HepG2 (cell line): ENCODE results near the gene FAM222A. TPM values are rescaled to one million over a fixed set of nuclear protein-coding genes. Genes with fewer than 3 reads are reported as not detected.

Source experiments
- ATAC-seq: fragments of 200-7000 bp; cut with Tn5 transposase; 3 replicates; pipeline ENCODE4 v1.9.1; 2020; ENCODE audit warnings: mild to moderate bottlenecking, moderate library complexity
- BruUV-seq: library from RNA; stranded (reverse); fragments of 400-500 nt; replicated peaks from 2 replicates; lab custom pipeline; 2021; lab: Mats Ljungman, UMichigan
- CTCF ChIA-PET: fragments of 300-600 bp; formaldehyde crosslinking; extraction: SDS; loops from one replicate; lab custom pipeline; 2021; ENCODE audit warnings: low total read pairs, inconsistent platforms, low intra/inter-chr PET ratio; lab: Yijun Ruan, JAX
- POLR2A ChIA-PET: fragments of 350-600 bp; sonication (Branson Sonifier 250); formaldehyde crosslinking; loops from one replicate; lab custom pipeline; 2020; ENCODE audit warnings: antibody characterized with exemption, inconsistent platforms; lab: Yijun Ruan, JAX
- DNase-seq: peaks from one replicate; pipeline ENCODE4 v3.0.0-alpha.2; 2015; ENCODE audit warnings: low spot score
- FAIRE-seq: peaks from 3 replicates; lab custom pipeline; 2011; peaks lifted over from hg19 to GRCh38; lab: Jason Lieb, UNC
- H2AFZ ChIP-seq: one replicate; pipeline ENCODE4 v1.6.1; 2011; ENCODE audit warnings: low read length, inconsistent platforms
- H3K27ac ChIP-seq: fragments of 300-600 bp; 3 replicates; pipeline ENCODE4 v1.8.0; 2011; ENCODE audit warnings: mixed run types, mild to moderate bottlenecking, mixed read lengths, low read length, inconsistent platforms; ENCODE audit not compliant: insufficient read depth; ENCODE audit errors: extremely low read length
- H3K27me3 ChIP-seq, 2 experiments: fragments of 200-600 bp in 1 of 2; 2 replicates in 1 of 2; 3 replicates in 1 of 2; pipeline versions ENCODE4 v1.6.0 to v1.8.0; 2011; ENCODE audit warnings: low read length in 2 of 2, mild to moderate bottlenecking in 2 of 2, moderate library complexity in 2 of 2, inconsistent platforms in 1 of 2; ENCODE audit not compliant: insufficient read depth in 2 of 2, control insufficient read depth in 1 of 2
- H3K36me3 ChIP-seq, 2 experiments: fragments of 200-600 bp in 1 of 2; replicated peaks in 1 of 2; 2 replicates in 1 of 2; 3 replicates in 1 of 2; pipeline versions ENCODE4 v1.5.1 to v1.8.0; 2011; ENCODE audit warnings: low read length in 2 of 2, inconsistent platforms in 1 of 2; ENCODE audit not compliant: insufficient read depth in 2 of 2, control insufficient read depth in 1 of 2
- H3K4me1 ChIP-seq: 2 replicates; pipeline ENCODE4 v1.5.1; 2012; ENCODE audit warnings: low read length, inconsistent platforms; ENCODE audit not compliant: insufficient read depth
- H3K4me2 ChIP-seq: 2 replicates; pipeline ENCODE4 v1.6.0; 2011; ENCODE audit warnings: low read depth, low read length, inconsistent platforms
- H3K4me3 ChIP-seq, 3 experiments: fragments of 200-600 bp in 1 of 3; sonication (generic), shearing (Covaris generic) in 1 of 3; replicated peaks in 1 of 3; 2 replicates each; pipeline ENCODE4 v1.5.1; 2011 to 2016; ENCODE audit warnings: low read length in 3 of 3, inconsistent platforms in 2 of 3, low read depth in 2 of 3, mild to moderate bottlenecking in 2 of 3, control low read depth in 1 of 3, mixed read lengths in 1 of 3; ENCODE audit not compliant: insufficient read depth in 1 of 3
- H3K79me2 ChIP-seq: one replicate; pipeline ENCODE4 v1.6.1; 2011; ENCODE audit warnings: low read length, inconsistent platforms; ENCODE audit not compliant: insufficient read depth
- H3K9ac ChIP-seq: 2 replicates; pipeline ENCODE4 v1.6.0; 2011; ENCODE audit warnings: mild to moderate bottlenecking, low read depth, low read length, inconsistent platforms; ENCODE audit not compliant: insufficient read depth
- H3K9me3 ChIP-seq: 2 replicates; pipeline ENCODE4 v1.5.1; 2012; ENCODE audit warnings: mild to moderate bottlenecking, low read length
- H4K20me1 ChIP-seq: 2 replicates; pipeline ENCODE4 v1.6.0; 2011; ENCODE audit warnings: inconsistent platforms, mild to moderate bottlenecking, low read length, moderate library complexity; ENCODE audit not compliant: insufficient read depth
- AFF4 ChIP-seq: sonication (generic); formaldehyde crosslinking; IDR thresholded peaks from 2 replicates; pipeline ENCODE4 v1.4.0; 2020; ENCODE audit warnings: missing genetic modification reagents
- FOSL2 ChIP-seq: sonication (generic); formaldehyde crosslinking; IDR thresholded peaks from 2 replicates; pipeline ENCODE4 v1.4.0; 2020; ENCODE audit warnings: missing genetic modification reagents
- ZMYM3 ChIP-seq: sonication (generic); formaldehyde crosslinking; IDR thresholded peaks from 2 replicates; pipeline ENCODE4 v1.5.1; 2020; ENCODE audit warnings: mild to moderate bottlenecking, missing genetic modification reagents
- ZNF768 ChIP-seq: sonication (generic); formaldehyde crosslinking; IDR thresholded peaks from 2 replicates; pipeline ENCODE4 v1.4.0; 2020; ENCODE audit warnings: missing genetic modification reagents
- WGBS: methylation state at CpG from one replicate; pipeline ENCODE4 v1.1.6; 2017; ENCODE audit warnings: low lambda C conversion rate; 5-methylcytosine and 5-hydroxymethylcytosine counted together
- in situ Hi-C: cut with HindIII; loops from 2 replicates; pipeline ENCODE4 v1.10.0; 2017; ENCODE audit warnings: low pct_unique_long_range_greater_than_20kb; ENCODE audit not compliant: extremely low pct_ligation_motif_present
- intact Hi-C: fragments of 100-400 bp; cut with micrococcal nuclease; formaldehyde crosslinking; loops from one replicate; pipeline ENCODE4 v1.10.0; 2022; ENCODE audit not compliant: unreplicated experiment
- polyA plus RNA-seq, 8 experiments: library from polyadenylated mRNA; depleted of rRNA in 3 of 8; stranded (reverse) in 7 of 8; unstranded in 1 of 8; fragments of >200 nt; fragmentation: Illumina TruSeq in 4 of 8; extraction: Trizol in 4 of 8; gene quantifications; 2 replicates each; pipeline versions ENCODE4 v1.2.1 to v1.2.3, GENCODE V29; 2011 to 2016; ENCODE audit warnings: low read depth in 4 of 8, missing spikeins in 1 of 8, mixed read lengths in 1 of 8; ENCODE audit not compliant: insufficient read depth in 1 of 8
- total RNA-seq, 5 experiments: library from RNA; depleted of rRNA; stranded (reverse); fragments of >200 nt; fragmentation: Illumina TruSeq; extraction: Trizol; gene quantifications; 2 replicates each; pipeline ENCODE4 v1.2.3, GENCODE V29; 2016; ENCODE audit warnings: low read depth in 1 of 5

Gene FAM222A
- total and polyA plus RNA-seq, 2 of the 13 experiments (the other 11 are each of a cell fraction or from before 2014, with no cell fraction given) = 2.7 to 9.6 TPM

DNA sequence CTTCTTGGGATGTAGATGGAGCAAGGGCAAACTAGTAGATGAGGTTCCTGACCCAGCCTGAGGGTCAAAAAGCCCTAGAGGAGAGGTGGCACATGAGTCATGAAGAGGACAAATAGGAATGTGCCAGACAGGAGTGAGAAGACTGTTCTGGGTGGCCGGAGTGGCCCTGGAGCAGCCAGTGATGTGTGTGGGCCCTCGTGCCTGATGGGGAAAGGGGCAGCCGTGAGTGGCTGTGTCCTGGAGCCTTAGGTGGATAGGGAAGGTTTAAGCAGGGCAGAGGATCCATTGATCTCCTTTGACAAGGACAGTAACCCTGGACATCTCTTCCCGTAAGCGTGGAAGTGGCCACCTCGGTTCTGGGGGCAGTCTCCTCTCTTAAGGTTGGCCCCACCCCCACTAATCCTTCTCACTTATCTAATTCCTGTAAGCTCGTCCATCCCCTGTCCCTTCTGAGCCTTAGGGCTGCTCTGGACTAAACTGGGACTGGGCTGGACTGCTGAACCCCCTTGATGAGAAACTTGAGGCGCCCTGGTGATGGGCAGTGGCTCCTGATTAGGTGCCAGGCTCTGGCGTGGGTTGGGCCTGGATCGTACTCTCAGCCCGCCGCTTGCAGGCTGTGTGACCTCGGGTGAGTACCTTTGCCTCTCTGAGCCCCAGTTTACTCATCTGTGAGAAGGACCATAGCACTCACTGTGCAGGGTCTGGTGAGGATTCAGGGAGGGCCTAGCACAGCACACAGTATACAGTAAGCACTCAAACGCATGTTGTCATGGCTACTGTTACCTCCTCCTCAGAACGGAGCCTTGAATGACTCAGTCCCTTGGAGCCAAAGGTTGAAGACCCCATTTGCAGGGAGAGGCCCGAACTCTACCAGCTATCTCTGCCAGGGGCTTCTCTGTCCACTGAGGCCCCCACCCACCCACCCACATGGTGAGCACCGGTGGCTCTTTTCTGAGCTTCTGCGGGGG lies 4.0 kb downstream of the FAM222A start:
- intact Hi-C loops = loop anchor here (2.0 to 5.0 kb wide), 2 partner anchors 57 to 200 kb away; no protein-coding TSS in a partner anchor
- no peak for ATAC-seq
- CTCF ChIA-PET = no interaction called here

More for the DNA sequence above, 4.0 kb downstream of the FAM222A start:
- H4K20me1 ChIP-seq = no peaks in the 10 kb centered on the region
- no peaks in the 10 kb centered on the region for H3K9me3 ChIP-seq
- DNase-seq = peak; percentile 30
- no peak overlapping the region for H3K27ac ChIP-seq
- FAIRE-seq = no peak
- no peak overlapping the region for H3K4me3 ChIP-seq
- no peak overlapping the region for H3K9ac ChIP-seq
- peaks cover 8% of the 10 kb centered on the region for H3K79me2 ChIP-seq
- H3K36me3 ChIP-seq = no peaks in the 10 kb centered on the region; a peak in 1 of 5 replicates
- H3K4me2 ChIP-seq = no peak overlapping the region
- in situ Hi-C loops = no loop called here
- peaks cover 80% of the 10 kb centered on the region for H3K4me1 ChIP-seq
- no TSS peak for BruUV-seq
- no peak overlapping the region for H2AFZ ChIP-seq
- 91% methylated on average over 13 of the region's 18 CpGs for WGBS
- no peaks in the 10 kb centered on the region for H3K27me3 ChIP-seq
- TF ChIP-seq ZMYM3 = peak; percentile 53
- peak; percentile 99 for TF ChIP-seq ZNF768 (CRISPR knock-in tag)
- TF ChIP-seq AFF4 (CRISPR knock-in tag) = no peak
- TF ChIP-seq FOSL2 (CRISPR knock-in tag) = 0 out of 2 replicates have a peak, but pooled peaks have one; percentile 28
- POLR2A ChIA-PET = interaction anchor here (4.3 kb wide), 1 partner anchor 119 kb away, joined by 35 read pairs; no protein-coding TSS in a partner anchor
